GM12891 (cell line): Measurements from ENCODE around the gene GAK.

Source experiments
- POLR2A ChIP-seq: IDR thresholded peaks from 2 replicates; pipeline ENCODE4 v1.6.1; 2011; ENCODE audit warnings: low read depth, low read length, control low read depth
- POLR2AphosphoS5 ChIP-seq: IDR thresholded peaks from 2 replicates; pipeline ENCODE4 v1.6.1; 2011; ENCODE audit warnings: low read depth, low read length, control low read depth
- TAF1 ChIP-seq: IDR thresholded peaks from 2 replicates; pipeline ENCODE4 v1.6.1; 2011; ENCODE audit warnings: low read depth, low read length, control low read depth

- TF ChIP-seq TAF1 (no peak), POLR2A (no peak), POLR2AphosphoS5 (no peak)
Observed at GRCh38 chr4:906339-907102, 25.6 kb downstream of the GAK start.
